ENCODE data around the gene CACNB1.

CACNB1 gene

DNA sequence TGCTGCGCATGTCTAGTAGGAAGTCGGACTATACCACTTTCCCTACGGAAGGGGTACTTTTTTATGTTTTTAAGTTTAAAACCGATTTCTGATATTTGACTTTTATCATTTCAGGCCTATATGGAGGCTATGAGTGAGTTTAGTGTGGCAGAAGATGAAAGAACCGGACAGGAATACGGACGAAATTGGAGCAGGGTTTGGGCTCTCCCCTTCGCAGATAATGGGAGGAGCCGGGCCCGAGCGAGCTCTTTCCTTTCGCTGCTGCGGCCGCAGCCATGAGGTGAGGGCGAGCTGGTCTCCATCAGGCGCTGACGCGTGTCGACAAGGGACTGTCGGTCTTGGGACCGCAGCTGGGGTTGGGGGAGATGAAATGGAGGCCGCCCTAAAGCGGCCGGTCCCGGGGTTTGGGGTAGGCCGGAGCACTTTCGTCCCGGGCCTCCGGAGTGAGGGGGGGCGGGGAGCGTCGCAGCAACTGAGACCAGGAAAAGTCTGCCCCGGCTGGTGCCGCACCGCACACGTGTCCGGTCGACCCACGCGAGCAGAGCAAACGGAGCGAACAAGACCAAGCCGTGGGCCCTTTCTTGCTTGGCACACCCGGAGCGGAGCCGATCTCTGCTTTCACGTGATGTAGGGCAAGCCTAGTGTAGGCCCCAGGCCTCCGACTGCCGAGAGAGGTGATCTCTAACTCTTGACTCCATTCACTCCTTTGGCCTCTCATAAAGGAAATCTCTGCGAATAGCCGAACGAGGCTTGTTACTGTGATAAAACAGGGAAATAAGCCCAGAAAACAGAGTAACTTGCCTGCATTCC, 2.8 kb upstream of the CACNB1 start, which contains the start of gene RPL19:
TSS of gene RPL19 (plus strand) at position 214 of the 810 bp plus-strand sequence. CDS start at position 276, 62 bp downstream.
- no peak for DNase-seq

DNA sequence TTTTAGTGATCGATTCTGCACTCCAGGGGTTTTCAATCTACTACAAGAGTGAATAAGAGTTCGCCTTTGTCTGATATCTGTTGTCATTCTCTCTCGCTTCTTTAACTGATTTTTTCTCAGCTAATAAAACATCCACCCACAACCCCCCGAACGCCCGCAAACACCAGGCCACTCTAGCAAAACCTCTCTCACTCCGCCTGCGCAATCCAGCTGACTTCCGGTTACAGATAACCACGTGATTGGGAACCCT, 2.3 kb upstream of the CACNB1 start:
- peak; percentile 88 for DNase-seq

DNA sequence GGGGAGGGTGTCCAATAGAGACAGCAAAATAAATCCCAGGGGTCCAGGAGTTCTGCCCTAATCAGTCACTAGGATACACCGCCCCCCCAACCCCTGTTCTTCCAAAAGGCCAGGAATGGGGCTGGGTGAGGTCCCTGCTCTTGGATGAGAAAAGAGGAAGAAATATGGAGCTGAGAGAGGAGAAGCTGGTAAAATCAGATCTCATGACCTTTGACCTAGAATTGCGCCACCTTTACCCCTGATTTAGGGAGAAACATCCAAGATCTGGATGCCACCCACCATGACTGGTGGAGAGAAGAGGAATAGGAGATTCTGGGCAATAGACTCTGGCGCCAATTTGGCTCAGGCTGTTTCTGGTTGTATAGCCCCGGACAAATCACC, 707 bp upstream of the CACNB1 start:
- DNase-seq: no peak

DNA sequence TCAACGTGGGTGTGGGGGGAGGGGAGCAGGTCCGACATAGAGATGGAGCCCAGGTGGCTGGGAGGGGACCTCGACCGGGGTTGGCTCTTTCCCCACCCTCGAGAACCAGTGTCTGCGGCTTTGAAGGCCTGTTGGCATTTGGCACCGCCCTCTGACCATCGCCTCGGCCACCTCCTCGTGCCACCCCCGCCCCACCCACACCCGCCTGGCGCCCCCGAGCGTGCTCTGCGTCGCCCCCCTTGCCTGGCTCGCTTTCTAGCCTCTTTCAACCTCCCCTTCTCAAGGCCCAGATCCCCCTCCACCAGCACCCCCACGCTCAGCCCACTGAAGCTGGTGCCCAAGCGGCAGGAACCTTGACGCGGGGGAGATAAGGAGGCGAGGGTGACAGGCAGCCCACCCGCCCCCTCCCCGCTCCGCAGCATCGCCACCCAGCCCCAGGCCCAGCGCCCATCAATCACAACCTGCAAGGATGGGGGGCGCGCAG, 619 bp downstream of the CACNB1 start:
- no peak for DNase-seq

DNA sequence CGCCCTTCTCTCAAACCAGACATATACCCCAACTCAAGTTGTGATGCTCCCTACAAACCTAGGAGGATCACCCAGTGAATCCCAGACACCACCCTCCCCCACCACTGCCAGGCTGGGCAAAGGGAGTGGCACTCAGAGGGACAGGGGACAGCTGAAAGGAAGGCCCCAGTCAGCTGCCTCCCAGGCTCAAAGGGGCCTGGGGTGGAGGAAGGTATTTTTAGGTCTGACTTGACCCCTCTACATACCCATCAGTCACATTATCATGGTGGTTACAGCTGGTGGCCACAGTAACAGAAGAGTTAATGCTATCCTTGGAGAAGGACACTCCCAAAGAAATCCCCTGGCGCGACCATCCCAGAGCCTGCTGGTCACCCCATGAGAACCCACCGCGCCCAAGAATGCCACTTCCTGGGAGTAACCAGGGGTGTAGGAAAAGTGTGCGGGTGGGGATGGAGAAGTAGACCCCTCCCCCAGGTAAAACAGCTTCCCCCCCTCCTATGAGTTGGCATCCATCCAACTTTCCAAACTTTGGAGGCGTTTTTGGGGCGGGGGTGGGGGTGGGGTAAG, 1.1 kb downstream of the CACNB1 start:
- no peak for DNase-seq

DNA sequence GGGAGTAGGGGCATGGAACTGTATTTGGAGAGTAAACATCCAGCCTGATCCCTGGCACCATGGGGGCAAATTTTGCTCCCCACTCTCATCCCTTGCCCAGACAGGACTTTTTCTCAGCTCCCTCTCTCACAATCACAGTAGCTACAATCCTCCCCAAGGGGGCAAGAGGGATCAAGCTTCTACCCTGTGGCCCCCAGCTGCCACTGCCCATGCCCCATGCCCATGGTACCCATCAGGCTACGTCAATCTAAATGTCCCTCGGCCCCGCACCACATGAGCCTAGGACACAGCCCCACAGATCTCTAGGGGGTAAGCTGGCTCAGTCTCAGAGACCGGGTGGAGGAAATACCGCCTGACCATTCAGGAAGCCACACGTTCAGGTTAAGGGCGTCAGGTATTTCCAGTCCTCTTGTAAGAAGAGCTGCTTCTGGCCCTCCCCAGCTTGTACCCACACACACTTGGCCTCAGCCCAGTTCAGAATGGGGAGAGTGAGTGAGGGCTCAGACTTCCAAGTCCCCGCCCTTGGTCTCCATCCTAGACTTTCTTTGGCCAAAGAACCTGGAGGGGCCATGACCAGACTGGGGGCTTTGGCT, 1.8 kb downstream of the CACNB1 start:
- DNase-seq: no peak

DNA sequence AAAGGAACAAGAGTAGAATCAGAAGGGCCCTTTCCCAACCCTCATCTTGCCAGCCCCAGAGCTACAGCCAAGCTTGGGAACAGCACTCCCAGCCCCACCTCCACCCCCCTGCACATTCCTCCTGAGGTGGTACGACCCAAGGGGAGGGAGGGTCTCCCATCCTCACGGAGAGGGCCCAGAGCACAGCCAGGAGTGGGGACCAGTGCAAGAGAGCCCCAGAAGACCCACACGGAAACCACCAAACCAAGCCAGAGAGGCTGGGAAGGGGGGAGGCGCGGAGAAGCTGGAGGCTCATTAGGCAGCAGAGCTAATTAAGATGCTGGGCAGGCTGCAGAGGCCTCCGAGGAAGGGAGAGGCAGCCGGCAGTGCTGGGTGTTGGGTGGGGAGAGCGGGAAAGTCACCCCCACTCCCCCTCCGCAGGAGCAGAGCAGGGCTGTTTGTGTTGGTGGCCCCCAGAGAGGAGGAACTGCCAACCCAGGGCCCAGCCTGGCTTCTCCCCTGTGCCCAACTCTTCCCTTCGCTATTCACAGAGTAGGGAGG, 2.4 kb downstream of the CACNB1 start:
- DNase-seq: no peak

DNA sequence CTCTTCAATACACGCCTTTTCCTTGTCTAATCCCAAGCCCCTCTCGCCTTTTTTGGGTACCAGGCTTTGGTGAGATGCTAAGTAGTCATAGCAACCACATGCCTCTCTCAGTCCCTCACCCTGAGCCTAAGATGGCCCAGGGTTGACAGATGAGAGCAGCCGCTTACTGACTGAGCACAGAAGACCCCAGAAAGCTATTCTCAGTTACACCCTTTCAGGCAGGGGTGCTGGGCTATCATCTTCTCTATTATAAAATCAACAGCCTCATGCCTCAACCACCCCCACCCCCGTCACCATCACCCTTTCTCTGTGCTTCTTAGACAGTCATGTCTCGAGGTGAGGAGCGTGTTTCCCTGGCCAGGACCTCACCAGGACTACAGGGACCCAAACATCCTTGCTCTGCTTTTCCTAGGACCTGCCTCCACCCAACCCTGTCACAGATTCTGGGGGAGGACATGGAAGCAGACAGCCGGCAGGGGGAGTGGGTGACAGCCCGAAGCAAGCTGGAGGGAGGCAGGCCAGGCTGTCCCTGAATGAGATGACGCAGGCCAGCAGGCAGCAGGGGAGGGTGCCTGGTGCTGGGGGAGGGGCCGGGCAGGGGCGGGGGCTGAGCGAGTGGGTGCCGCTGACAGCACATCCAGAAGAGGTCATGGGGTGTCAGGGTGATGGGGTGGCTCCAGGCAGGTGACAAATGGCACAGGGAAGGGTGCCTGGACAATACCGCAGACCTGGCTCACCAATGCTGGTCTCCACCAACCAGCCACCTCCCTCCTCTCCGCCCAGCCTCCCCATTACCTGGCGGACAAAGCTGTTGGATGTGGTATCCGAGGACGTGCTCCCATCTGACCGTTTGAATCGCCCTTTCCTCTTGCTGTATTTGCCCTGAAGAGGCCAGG, 3.1 kb downstream of the CACNB1 start:
- DNase-seq: no peak

DNA sequence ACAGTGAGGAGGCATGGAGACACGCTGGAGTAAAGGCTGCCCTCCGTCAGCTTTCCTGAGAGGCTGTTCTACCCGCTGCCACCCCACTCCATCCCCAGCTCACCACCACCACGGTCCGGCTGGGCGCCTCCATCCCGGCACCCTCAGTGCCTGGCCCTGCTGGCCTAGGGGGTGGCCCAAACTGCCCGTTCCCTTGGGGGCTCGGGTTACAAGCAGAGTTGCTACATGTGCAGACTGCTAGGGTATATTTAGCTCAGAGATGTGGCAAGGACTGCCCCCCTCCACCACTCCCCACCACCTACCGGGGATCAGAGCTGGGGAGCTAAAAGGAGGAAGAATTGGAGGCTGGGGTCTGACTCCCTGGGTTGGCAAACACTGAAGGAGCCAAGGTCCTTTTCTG, 4.1 kb downstream of the CACNB1 start:
- DNase-seq: no peak

DNA sequence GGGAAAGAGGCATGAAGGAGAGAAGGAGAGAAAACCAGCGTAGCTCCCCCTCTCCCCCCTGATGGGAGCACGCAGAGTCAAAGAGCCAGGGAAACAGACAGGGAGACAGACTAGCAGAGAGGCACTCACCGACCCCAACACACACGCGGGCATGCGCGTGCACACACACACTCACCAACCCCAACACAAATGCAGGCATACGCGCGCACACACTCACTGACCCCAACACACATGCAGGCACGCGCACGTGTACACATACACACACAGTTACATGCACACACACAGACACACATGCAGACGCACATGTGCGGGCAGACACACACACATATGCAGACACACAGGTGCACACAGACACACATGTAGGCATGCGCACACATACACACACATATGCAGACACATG, 4.6 kb downstream of the CACNB1 start:
- DNase-seq: no peak

DNA sequence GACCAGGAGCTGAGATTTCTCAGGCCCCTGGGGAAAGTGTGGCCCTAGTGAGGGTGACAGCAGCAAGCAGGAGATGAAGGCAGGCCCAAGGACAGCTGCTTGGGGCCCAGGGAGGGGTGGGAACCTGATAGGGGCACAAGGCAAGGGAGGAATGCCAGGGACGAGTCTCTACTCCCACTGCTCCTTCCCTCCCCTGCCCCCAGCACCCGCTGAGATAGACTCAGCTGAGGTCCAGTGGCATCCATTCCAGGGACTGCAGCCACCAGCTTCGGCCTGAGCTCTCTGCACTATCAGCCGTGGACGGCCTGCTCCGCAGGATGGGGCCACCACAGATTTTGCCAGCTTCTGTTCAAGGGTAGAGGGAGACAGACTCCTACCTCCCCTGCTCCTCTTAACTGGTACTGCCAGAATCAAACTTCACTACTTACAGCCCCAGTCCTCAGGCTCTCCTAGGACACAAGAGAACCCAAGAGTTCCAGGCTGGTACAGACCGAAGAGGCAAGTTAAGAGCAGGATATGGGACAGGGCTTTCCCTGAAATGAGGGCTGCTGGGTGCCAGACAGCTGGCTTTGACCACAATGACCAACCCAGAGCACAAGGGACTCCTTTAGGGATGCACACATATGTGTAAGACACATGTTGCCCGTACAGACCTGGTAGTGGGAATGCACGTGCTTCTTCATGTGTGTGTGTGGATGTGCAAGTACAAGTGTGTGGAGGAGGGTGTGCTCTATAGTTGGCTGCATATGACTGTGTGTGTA, 5.5 kb downstream of the CACNB1 start:
- no peak for DNase-seq

DNA sequence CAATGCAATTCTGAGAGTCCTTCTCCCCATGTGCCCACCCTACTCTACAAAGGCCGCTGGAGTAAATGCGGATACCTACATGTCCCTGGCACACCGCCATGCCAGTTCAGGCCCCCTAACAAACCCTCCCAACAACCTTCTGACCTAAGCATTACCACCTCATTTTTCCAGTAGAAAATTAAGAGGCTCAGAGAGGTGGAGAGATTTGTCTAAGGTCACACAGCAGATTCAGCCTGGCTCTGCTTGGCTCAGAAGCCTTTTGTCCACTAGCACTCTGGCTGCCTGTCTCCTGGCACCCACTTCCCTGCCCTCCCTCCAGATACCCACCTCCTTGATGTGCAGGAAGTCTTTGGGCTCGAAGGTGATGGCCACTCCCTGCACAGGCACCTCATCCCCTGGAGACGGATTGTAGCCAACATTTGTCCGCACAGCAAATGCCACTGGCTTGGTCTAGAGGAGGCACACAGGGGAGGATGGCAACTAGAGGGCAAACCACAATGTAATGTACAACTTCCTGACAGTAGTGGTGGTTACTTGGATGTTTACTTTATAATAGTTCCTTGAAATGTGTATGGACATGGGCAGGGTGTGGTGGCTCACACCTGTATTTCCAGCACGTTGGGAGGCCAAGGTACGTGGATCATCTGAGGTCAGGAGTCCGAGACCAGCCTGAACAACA, 10.2 kb downstream of the CACNB1 start:
- no peak for DNase-seq

DNA sequence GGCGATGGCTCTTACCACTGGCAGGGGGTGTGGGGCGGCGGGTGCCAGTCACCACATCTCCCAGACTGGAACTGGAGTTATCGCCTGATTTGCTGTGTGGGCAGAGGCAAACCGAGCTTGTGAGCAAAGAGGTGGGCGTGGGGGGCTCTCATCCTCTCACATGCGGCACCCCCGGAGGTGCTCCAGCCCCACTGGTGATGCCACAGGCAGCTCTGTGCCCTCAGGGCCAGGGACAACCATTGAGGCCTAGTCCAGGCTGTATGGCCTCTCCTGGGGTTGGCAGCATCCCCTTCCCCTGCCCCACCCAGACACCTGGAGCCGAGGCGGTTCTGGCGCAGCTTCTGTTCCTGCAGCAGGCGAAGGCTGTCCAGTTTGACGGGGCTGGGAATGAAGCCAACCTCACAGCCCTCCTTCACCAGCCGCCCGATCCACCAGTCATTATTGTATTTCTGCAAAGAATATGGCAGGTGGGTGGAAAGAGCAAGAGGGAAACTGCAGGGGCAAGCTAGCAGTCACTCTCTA, 10.9 kb downstream of the CACNB1 start:
- DNase-seq: no peak

DNA sequence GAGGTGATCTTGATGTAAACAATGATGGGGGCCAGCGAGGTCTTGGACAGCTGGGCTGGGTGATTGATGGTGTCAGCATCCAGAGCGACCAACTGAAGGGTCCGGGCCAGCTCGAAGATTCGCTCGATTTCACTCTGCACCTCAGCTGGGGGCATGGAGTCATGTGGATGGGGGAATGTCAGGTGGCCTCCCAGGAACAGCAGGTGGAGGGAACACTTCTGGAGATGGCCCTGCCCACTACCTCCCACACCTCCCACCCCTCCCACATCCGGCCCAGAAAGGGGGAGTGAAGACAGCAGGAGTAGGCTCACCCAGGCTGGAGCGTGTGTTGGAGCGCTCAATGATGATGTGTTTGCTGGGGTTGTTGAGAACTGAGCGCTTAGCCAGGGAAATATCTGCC, 13.7 kb downstream of the CACNB1 start:
- DNase-seq: no peak

DNA sequence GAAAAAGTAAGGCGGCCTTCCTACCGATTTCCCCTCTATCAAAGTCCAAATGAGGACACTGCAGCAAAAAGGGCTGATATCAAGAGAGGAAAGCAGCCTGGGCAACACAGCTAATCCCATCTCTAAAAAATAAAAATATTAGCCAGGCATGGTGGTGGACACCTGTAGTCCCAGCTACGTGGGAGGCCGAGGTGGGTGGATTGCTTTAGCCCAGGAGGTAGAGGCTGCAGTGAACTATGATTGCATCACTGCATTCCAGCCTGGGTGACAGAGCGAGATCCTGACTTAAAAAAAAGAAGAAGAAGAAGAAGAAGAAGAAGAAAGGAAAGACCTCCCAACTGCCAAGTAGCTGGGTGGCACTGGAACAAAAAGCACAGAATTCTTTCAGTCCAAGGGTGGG, 14.4 kb downstream of the CACNB1 start:
- no peak for DNase-seq

DNA sequence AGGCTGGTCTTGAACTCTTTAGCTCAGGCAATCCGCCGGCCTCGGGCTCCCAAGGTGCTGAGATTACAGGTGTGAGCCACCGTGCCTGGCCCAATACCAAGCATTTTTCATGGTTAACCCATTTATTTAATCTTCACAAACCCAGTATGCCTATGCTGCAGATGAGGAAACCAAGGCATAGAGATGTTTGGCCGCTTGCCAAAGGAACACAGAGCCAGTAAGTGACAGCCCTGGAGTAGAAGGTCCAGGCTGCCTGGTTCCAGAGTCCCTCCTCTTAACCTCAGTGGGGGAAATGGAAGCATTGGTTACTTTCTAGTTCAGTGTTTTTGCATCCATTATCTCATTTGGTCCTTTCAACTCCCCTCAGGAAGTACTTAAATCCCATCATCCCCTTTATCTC, 16.2 kb downstream of the CACNB1 start:
- no peak for DNase-seq

DNA sequence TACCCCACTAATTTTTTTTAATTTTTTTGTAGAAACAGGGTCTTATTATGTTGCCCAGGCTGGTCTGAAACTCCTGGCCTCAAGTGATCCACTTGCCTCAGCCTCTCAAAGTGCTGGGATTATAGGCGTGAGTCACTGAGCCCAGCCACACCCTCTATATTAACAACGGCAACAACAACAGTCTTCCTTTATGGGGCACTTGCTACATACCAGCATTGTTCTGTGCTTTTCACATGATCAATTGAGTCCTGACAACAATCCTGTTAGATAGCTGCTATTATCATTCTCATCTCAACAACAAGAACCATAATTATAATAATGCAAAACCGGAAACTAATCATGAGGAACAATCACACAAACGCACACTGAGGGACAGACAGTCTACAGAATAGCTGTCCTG, 18.9 kb downstream of the CACNB1 start:
- DNase-seq: no peak

DNA sequence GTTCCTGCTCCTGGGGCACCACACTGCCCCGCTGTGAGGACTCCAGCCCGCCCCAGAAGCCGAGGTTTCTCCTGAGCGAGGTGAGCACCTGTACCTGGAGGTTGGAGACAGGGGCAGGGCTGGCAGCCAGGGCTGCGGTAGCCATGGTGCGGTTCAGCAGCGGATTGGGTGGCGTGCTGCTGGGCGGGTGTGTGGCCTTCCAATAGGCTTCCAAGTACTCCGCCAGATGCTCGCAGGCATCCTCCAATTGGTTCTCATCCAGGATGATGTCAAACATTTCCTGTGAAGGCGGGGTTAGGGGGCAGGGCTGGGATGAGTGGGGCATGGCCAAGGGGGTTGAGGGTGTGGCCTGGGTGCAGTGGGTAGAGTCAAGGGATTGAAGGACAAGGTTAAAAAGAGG, 20.2 kb downstream of the CACNB1 start:
- no peak for DNase-seq

DNA sequence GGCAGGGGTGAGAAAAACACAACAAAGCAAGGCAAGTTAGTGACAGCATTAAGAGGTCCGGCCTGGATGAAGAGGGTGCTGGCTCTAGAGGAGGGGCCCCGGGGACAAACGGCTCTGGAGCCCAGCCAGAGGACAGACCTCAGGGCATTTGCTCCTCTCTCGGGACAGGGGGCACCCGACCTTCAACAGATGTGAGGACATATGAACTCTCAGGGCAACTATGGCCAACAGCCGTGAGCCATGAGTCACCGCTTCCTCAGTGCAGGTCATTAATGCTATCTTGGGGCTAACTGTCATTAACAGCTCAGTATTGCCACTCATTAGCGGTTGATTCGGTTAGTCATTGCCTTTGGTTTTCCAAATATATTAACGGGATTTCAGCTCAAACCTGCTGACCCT, 21.8 kb downstream of the CACNB1 start:
- DNase-seq: no peak

DNA sequence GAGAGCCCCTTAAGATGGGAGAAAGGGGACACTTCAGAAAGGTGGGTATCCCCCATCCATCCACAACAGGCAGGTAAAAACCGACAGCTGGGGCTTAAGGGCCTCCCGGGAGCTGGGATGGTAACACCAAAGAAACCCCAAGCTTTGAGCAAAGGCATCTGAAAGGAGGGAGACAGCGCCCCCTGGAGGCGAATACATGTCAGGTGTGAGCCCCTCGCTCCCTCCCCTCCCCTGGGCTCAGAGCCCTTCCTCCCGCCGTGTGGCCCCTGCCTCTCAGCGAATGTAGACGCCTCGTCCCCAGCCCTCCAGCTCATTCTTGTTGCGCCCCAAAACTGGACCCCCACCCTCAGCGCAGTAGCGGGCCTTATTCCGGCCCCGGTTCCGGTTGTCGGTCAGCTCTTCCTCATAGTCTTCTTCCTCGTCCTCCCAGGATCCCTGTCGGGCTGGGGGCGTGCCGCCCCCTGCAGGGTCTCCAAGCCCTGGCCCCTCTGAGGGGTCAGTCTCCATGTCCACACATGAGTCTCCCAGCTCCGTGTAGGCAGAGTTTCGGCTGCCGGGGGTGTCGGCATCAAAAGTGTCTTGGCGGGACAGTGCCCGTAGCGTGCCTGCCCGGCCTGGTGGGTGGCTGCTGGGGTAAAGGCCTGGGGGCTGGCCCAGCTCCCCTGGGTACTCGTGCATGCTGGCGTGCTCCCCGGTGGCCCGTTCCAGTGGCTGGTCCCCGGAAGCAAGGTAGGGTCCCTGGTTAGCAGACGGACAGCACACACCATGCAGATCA, 22.4 kb downstream of the CACNB1 start:
- DNase-seq: no peak
